ENCODE data around the gene CLDN34.

CLDN34 gene

GRCh38 chrX:9983441-9983840, 16.3 kb downstream of the CLDN34 start:
- FAIRE-seq: no peak

GRCh38 chrX:9983846-9984245, 16.7 kb downstream of the CLDN34 start:
- FAIRE-seq: no peak

GRCh38 chrX:9988762-9989161, 21.6 kb downstream of the CLDN34 start:
- FAIRE-seq: no peak

GRCh38 chrX:9992061-9992460, 24.9 kb downstream of the CLDN34 start:
- FAIRE-seq: no peak

- no peak for FAIRE-seq
Observed at GRCh38 chrX:9992724-9993123, 25.6 kb downstream of the CLDN34 start.

GRCh38 chrX:9995855-9996339, 28.7 kb downstream of the CLDN34 start:
- no peak for FAIRE-seq

GRCh38 chrX:9997041-9997440, 29.9 kb downstream of the CLDN34 start:
- FAIRE-seq: no peak

- no peak for FAIRE-seq
Observed at GRCh38 chrX:9997524-9997923, 30.4 kb downstream of the CLDN34 start.

- no peak for FAIRE-seq
Observed at GRCh38 chrX:10001496-10001895, 34.3 kb downstream of the CLDN34 start.

- no peak for FAIRE-seq
Observed at GRCh38 chrX:10004832-10005475, 37.8 kb downstream of the CLDN34 start.

GRCh38 chrX:10006086-10006485, 38.9 kb downstream of the CLDN34 start:
- no peak for FAIRE-seq

GRCh38 chrX:10006770-10007169, 39.6 kb downstream of the CLDN34 start:
- FAIRE-seq: no peak

GRCh38 chrX:10007621-10008020, 40.5 kb downstream of the CLDN34 start:
- FAIRE-seq: no peak

GRCh38 chrX:10008483-10009056, 41.4 kb downstream of the CLDN34 start:
- FAIRE-seq: no peak

GRCh38 chrX:10009741-10010140, 42.6 kb downstream of the CLDN34 start:
- FAIRE-seq: no peak

GRCh38 chrX:10010686-10011085, 43.5 kb downstream of the CLDN34 start:
- FAIRE-seq: no peak

- FAIRE-seq: no peak
Observed at GRCh38 chrX:10011261-10011931, 44.2 kb downstream of the CLDN34 start.

- FAIRE-seq: no peak
Observed at GRCh38 chrX:10011991-10012390, 44.8 kb downstream of the CLDN34 start.

GRCh38 chrX:10014462-10015354, 47.5 kb downstream of the CLDN34 start:
- FAIRE-seq: no peak

- no peak for FAIRE-seq
Observed at GRCh38 chrX:10015355-10015722, 48.2 kb downstream of the CLDN34 start.

GRCh38 chrX:10015723-10016518, 48.8 kb downstream of the CLDN34 start:
- no peak for FAIRE-seq

GRCh38 chrX:10016519-10017132, 49.5 kb downstream of the CLDN34 start:
- no peak for FAIRE-seq

Data from G401.6 (cell line).